Liver (tissue), 9 donors: Measurements from ENCODE around the gene GRID1. TPM values are rescaled to one million over a fixed set of nuclear protein-coding genes. Genes with fewer than 3 reads are reported as not detected.

Experiments used
- DNase-seq: peaks from one replicate; pipeline ENCODE4 v3.0.0-alpha.2; 2017; ENCODE audit warnings: low spot score
- H3K27ac ChIP-seq, 2 donors: one replicate each; pipeline ENCODE4 v1.7.0; 2013; ENCODE audit warnings: inconsistent platforms in 2 of 2, low read length in 2 of 2, control low read depth in 1 of 2, low read depth in 1 of 2, mild to moderate bottlenecking in 1 of 2
- H3K27me3 ChIP-seq, 4 donors: one replicate each; pipeline versions ENCODE4 v1.6.1 to v1.7.0; 2013; ENCODE audit warnings: low read length in 3 of 4, inconsistent platforms in 1 of 4, mild to moderate bottlenecking in 1 of 4, moderate library complexity in 1 of 4; ENCODE audit not compliant: control insufficient read depth in 4 of 4, insufficient read depth in 4 of 4
- H3K36me3 ChIP-seq, 4 donors: one replicate each; pipeline versions ENCODE4 v1.6.1 to v1.7.0; 2013; ENCODE audit warnings: low read length in 3 of 4, mild to moderate bottlenecking in 3 of 4, low read depth in 1 of 4, moderate library complexity in 1 of 4; ENCODE audit not compliant: control insufficient read depth in 4 of 4, insufficient read depth in 3 of 4
- H3K4me1 ChIP-seq, 4 donors: one replicate each; pipeline versions ENCODE4 v1.6.1 to v1.7.0; 2013; ENCODE audit warnings: low read length in 3 of 4, mild to moderate bottlenecking in 3 of 4, moderate library complexity in 1 of 4; ENCODE audit not compliant: control insufficient read depth in 4 of 4, insufficient read depth in 4 of 4
- H3K4me3 ChIP-seq, 3 donors: one replicate each; pipeline versions ENCODE4 v1.6.1 to v1.7.0; 2013; ENCODE audit warnings: low read length in 3 of 3, control low read depth in 1 of 3, low read depth in 1 of 3, mild to moderate bottlenecking in 1 of 3
- H3K9ac ChIP-seq, 2 donors: one replicate each; pipeline ENCODE4 v1.7.0; 2013; ENCODE audit warnings: low read length in 2 of 2, mild to moderate bottlenecking in 2 of 2, moderate library complexity in 2 of 2, control low read depth in 1 of 2, low read depth in 1 of 2
- H3K9me3 ChIP-seq, 4 donors: one replicate each; pipeline versions ENCODE4 v1.6.1 to v1.7.0; 2013; ENCODE audit warnings: low read length in 3 of 4; ENCODE audit not compliant: control insufficient read depth in 4 of 4
- ATF3 ChIP-seq: IDR thresholded peaks from 2 replicates; pipeline ENCODE4 v1.6.1; 2016; ENCODE audit warnings: antibody characterized with exemption
- EGR1 ChIP-seq, 2 donors: IDR thresholded peaks; 2 replicates each; pipeline ENCODE4 v1.6.1; 2016 to 2018; ENCODE audit warnings: antibody characterized with exemption in 2 of 2, low read depth in 2 of 2
- FOXA1 ChIP-seq: IDR thresholded peaks from 2 replicates; pipeline ENCODE4 v1.6.1; 2016; ENCODE audit warnings: antibody characterized with exemption
- FOXA2 ChIP-seq: IDR thresholded peaks from 2 replicates; pipeline ENCODE4 v1.6.1; 2016; ENCODE audit warnings: antibody characterized with exemption
- GABPA ChIP-seq, 2 donors: IDR thresholded peaks in 1 of 2; conservative IDR thresholded peaks in 1 of 2; 2 replicates each; pipeline ENCODE4 v1.6.1; 2016; ENCODE audit warnings: antibody characterized with exemption in 2 of 2, mild to moderate bottlenecking in 1 of 2, moderate library complexity in 1 of 2
- HNF4A ChIP-seq, 2 donors: conservative IDR thresholded peaks; 2 replicates each; pipeline ENCODE4 v1.6.1; 2016; ENCODE audit warnings: antibody characterized with exemption in 2 of 2, mild to moderate bottlenecking in 2 of 2
- HNF4G ChIP-seq: IDR thresholded peaks from 2 replicates; pipeline ENCODE4 v1.6.1; 2016; ENCODE audit warnings: antibody characterized with exemption
- JUND ChIP-seq, 2 donors: IDR thresholded peaks; 2 replicates each; pipeline ENCODE4 v1.6.1; 2016; ENCODE audit warnings: antibody characterized with exemption in 2 of 2
- MAX ChIP-seq: IDR thresholded peaks from 2 replicates; pipeline ENCODE4 v1.6.1; 2016; ENCODE audit warnings: antibody characterized with exemption
- NR2F2 ChIP-seq: IDR thresholded peaks from 2 replicates; pipeline ENCODE4 v1.6.1; 2016; ENCODE audit warnings: antibody characterized with exemption
- RXRA ChIP-seq, 2 donors: IDR thresholded peaks; 2 replicates each; pipeline ENCODE4 v1.6.1; 2017 to 2018; ENCODE audit warnings: antibody characterized with exemption in 2 of 2, mild to moderate bottlenecking in 1 of 2
- SP1 ChIP-seq: IDR thresholded peaks from 2 replicates; pipeline ENCODE4 v1.6.1; 2018; ENCODE audit warnings: antibody characterized with exemption, mild to moderate bottlenecking
- TAF1 ChIP-seq: conservative IDR thresholded peaks from 2 replicates; pipeline ENCODE4 v1.6.1; 2016; ENCODE audit warnings: antibody characterized with exemption, mild to moderate bottlenecking
- YY1 ChIP-seq: IDR thresholded peaks from 2 replicates; pipeline ENCODE4 v1.6.1; 2016; ENCODE audit warnings: antibody characterized with exemption, mild to moderate bottlenecking
- ZBTB33 ChIP-seq: IDR thresholded peaks from 2 replicates; pipeline ENCODE4 v1.6.1; 2016; ENCODE audit warnings: antibody characterized with exemption
- WGBS: extraction: QIAGEN DNeasy Blood & Tissue Kit; methylation state at CpG from one replicate; pipeline ENCODE4 v1.1.7; 2013; 5-methylcytosine and 5-hydroxymethylcytosine counted together
- polyA plus RNA-seq, 2 donors: library from polyadenylated mRNA; stranded (reverse) in 1 of 2; unstranded in 1 of 2; fragments of 200-250 nt in 1 of 2; fragments of >200 nt in 1 of 2; fragmentation: Nextera tagmentation in 1 of 2; extraction: Ambion mirVana in 1 of 2; gene quantifications; one replicate each; pipeline versions ENCODE4 v1.2.1 to v1.2.3, GENCODE V29; 2013 to 2015
- total RNA-seq, 2 donors: library from RNA; depleted of rRNA; stranded (reverse); fragments of >200 nt; gene quantifications; one replicate each; pipeline ENCODE4 v1.2.3, GENCODE V29; 2014
- TF ChIP-seq, protein P1 (sequence below): IDR thresholded peaks from 2 replicates; pipeline ENCODE4 v1.6.1; 2016; ENCODE audit warnings: antibody characterized with exemption, mild to moderate bottlenecking
- TF ChIP-seq, protein P2 (sequence below): fragments of 150-350 bp; IDR thresholded peaks from 2 replicates; pipeline ENCODE4 v1.5.1; 2017; ENCODE audit warnings: improper control_type of control experiment, low read depth, low read length; ENCODE audit not compliant: missing input control
- donor health status: healthy.
- donor health status: healthy.
- donor health status: healthy.
- donor health status: healthy.
- donor health status: healthy.

Gene GRID1
- total and polyA plus RNA-seq, 4 donors = 0.09 to 0.17 (median 0.14) TPM; not detected in 1

DNA sequence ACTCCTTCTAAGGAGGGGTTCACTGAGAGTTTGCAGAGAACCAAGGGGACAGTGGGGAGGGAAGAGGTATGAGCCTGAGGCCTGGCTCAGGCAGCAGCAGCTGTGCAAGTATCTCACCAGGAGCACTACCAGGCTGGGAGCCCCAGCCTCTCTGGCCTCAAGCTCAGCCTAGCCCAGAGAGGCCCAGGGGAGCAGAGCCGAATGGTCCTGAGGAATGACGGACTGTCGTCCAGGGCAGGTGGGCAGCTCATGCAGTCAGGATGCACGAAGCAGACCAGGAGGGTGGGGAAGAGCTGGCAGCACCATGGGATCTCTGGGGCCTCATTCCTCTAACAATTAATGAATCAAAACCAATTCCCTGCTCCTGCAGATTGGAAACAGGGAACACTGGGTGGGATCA is 151.5 kb downstream of the GRID1 start:
- Histone ChIP-seq H3K27me3 (no peaks in the 10 kb centered on the region), H3K36me3 (no peaks in the 10 kb centered on the region), H3K9ac (no peak overlapping the region), H3K4me3 (no peak overlapping the region), H3K27ac (no peak overlapping the region), H3K9me3 (no peaks in the 10 kb centered on the region), H3K4me1 (no peaks in the 10 kb centered on the region)
- TF ChIP-seq ZBTB33 = no peak
- TF ChIP-seq HNF4G = no peak
- TF ChIP-seq FOXA1 = no peak
- no peak for TF ChIP-seq YY1
- no peak for TF ChIP-seq EGR1 (IDR thresholded peaks at IDR 0.05; ENCODE audit: low read depth in 2 of 2)
- no peak for TF ChIP-seq MAX
- TF ChIP-seq RXRA (IDR thresholded peaks at IDR 0.05) = no peak
- TF ChIP-seq, protein P1, sequence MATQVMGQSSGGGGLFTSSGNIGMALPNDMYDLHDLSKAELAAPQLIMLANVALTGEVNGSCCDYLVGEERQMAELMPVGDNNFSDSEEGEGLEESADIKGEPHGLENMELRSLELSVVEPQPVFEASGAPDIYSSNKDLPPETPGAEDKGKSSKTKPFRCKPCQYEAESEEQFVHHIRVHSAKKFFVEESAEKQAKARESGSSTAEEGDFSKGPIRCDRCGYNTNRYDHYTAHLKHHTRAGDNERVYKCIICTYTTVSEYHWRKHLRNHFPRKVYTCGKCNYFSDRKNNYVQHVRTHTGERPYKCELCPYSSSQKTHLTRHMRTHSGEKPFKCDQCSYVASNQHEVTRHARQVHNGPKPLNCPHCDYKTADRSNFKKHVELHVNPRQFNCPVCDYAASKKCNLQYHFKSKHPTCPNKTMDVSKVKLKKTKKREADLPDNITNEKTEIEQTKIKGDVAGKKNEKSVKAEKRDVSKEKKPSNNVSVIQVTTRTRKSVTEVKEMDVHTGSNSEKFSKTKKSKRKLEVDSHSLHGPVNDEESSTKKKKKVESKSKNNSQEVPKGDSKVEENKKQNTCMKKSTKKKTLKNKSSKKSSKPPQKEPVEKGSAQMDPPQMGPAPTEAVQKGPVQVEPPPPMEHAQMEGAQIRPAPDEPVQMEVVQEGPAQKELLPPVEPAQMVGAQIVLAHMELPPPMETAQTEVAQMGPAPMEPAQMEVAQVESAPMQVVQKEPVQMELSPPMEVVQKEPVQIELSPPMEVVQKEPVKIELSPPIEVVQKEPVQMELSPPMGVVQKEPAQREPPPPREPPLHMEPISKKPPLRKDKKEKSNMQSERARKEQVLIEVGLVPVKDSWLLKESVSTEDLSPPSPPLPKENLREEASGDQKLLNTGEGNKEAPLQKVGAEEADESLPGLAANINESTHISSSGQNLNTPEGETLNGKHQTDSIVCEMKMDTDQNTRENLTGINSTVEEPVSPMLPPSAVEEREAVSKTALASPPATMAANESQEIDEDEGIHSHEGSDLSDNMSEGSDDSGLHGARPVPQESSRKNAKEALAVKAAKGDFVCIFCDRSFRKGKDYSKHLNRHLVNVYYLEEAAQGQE = no peak
- TF ChIP-seq ATF3 = no peak
- TF ChIP-seq JUND (IDR thresholded peaks at IDR 0.05) = no peak
- no peak for TF ChIP-seq GABPA (IDR thresholded peaks at IDR 0.05 in 1 of 2, conservative IDR thresholded peaks at IDR 0.05 in 1 of 2)
- TF ChIP-seq, protein P2, sequence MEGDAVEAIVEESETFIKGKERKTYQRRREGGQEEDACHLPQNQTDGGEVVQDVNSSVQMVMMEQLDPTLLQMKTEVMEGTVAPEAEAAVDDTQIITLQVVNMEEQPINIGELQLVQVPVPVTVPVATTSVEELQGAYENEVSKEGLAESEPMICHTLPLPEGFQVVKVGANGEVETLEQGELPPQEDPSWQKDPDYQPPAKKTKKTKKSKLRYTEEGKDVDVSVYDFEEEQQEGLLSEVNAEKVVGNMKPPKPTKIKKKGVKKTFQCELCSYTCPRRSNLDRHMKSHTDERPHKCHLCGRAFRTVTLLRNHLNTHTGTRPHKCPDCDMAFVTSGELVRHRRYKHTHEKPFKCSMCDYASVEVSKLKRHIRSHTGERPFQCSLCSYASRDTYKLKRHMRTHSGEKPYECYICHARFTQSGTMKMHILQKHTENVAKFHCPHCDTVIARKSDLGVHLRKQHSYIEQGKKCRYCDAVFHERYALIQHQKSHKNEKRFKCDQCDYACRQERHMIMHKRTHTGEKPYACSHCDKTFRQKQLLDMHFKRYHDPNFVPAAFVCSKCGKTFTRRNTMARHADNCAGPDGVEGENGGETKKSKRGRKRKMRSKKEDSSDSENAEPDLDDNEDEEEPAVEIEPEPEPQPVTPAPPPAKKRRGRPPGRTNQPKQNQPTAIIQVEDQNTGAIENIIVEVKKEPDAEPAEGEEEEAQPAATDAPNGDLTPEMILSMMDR = no peak
- no peak for TF ChIP-seq SP1
- no peak for TF ChIP-seq HNF4A (conservative IDR thresholded peaks at IDR 0.05)
- TF ChIP-seq TAF1 = no peak
- no peak for DNase-seq
- 82% methylated on average over 4 of the region's 4 CpGs for WGBS

GRCh38 chr10:86213148-86213547 is 153.4 kb downstream of the GRID1 start:
- H3K4me1 ChIP-seq = no peaks in the 10 kb centered on the region
- H3K9ac ChIP-seq = no peak overlapping the region
- H3K36me3 ChIP-seq = no peaks in the 10 kb centered on the region
- no peak for DNase-seq
- H3K4me3 ChIP-seq = no peak overlapping the region
- H3K27ac ChIP-seq = no peak overlapping the region
- WGBS = 82% methylated on average over 7 of the region's 7 CpGs
- H3K27me3 ChIP-seq = no peaks in the 10 kb centered on the region
- H3K9me3 ChIP-seq = no peaks in the 10 kb centered on the region
- TF ChIP-seq MAX (no peak), HNF4G (no peak), SP1 (no peak), NR2F2 (no peak), FOXA2 (no peak), GABPA (IDR thresholded peaks at IDR 0.05 in 1 of 2, conservative IDR thresholded peaks at IDR 0.05 in 1 of 2) (no peak), TAF1 (no peak), YY1 (no peak), ATF3 (no peak), RXRA (IDR thresholded peaks at IDR 0.05) (no peak), HNF4A (conservative IDR thresholded peaks at IDR 0.05) (no peak)
- TF ChIP-seq, protein P1 = no peak
- TF ChIP-seq, protein P2 = no peak
